Kidney epithelial cell (primary cell): Measurements from ENCODE around the gene EIF3M. TPM values are rescaled to one million over a fixed set of nuclear protein-coding genes. Genes with fewer than 3 reads are reported as not detected.

Experiments
- DNase-seq: peaks from one replicate; pipeline ENCODE4 v3.0.0-alpha.2; 2010; ENCODE audit warnings: low read depth
- H3K27me3 ChIP-seq: 2 replicates; pipeline ENCODE4 v1.6.0; 2011; ENCODE audit warnings: low read length; ENCODE audit not compliant: control insufficient read depth, insufficient read depth
- H3K36me3 ChIP-seq: 2 replicates; pipeline ENCODE4 v1.5.1; 2011; ENCODE audit warnings: low read length; ENCODE audit not compliant: control insufficient read depth, insufficient read depth
- H3K4me3 ChIP-seq: 2 replicates; pipeline ENCODE4 v1.5.1; 2011; ENCODE audit warnings: low read depth, mild to moderate bottlenecking, control low read depth, low read length
- CTCF ChIP-seq: IDR thresholded peaks from 2 replicates; pipeline ENCODE4 v1.5.1; 2011; ENCODE audit warnings: mild to moderate bottlenecking, moderate library complexity, low read length, control low read depth, inconsistent platforms; ENCODE audit not compliant: insufficient read depth, poor library complexity, severe bottlenecking
- total RNA-seq: library from RNA; depleted of rRNA; stranded (reverse); fragments of >200 nt; gene quantifications from 2 replicates; pipeline ENCODE4 v1.2.3, GENCODE V29; 2015

The EIF3M gene
- 613 and 759 TPM in 2 replicates for total RNA-seq

- Histone ChIP-seq H3K27me3 (no peaks in the 10 kb centered on the region), H3K36me3 (no peaks in the 10 kb centered on the region), H3K4me3 (peak within 1 kb of the TSS; percentile 97)
- TF ChIP-seq CTCF: no peak
- DNase-seq: peak; percentile 83
Observed at GRCh38 chr11:32583459-32584271, at the start of gene EIF3M. TSS of gene EIF3M (plus strand) at chr11:32583831. CDS start at chr11:32583888, 57 bp downstream.

DNA sequence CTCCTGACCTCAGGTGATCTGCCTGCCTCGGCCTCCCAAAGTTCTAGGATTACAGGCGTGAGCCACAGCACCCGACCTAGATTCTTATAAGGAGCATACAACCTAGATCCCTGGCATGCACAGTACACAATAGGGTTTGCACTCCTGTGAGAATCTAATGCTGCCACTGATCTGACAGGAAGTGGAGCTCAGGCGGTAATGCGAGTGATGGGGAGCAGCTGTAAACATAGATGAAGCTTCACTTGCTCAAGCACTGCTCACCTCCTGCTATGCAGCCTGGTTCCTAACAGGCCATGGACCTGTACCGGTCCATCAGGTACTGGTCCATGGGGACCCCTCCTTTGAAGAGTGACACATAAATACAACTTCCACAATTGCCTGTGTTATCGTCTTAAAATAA is 44.8 kb upstream of the EIF3M start:
- DNase-seq: no peak
- H3K36me3 ChIP-seq: no peaks in the 10 kb centered on the region
- H3K4me3 ChIP-seq: no peak overlapping the region
- TF ChIP-seq CTCF: no peak
- H3K27me3 ChIP-seq: no peaks in the 10 kb centered on the region

DNA sequence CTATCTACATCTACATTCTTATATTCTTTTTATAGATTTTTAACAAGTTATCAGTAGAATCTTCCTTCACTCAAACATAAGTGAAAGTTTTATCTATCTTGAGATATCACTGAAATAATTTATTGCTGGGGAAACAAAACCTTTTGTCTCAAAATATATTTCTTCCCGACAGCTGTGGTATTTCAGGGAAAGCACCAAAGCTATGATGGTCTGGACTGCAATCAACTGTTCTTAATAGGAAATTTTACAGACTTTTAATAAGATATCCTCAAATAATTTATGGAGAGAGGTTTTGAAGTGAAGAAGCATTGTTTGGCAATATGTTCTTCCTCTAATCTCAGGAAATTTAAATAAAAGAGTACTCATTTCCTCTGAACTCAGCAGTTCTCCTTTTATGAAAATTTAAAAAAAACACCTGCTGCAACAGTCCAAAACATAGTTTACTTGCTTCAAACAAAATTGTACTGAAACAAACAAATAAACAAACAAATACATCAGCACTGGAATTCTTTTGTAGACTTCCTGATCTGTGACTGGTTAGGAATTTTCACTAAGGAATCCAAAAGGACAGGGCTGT is 33.9 kb upstream of the EIF3M start:
- Histone ChIP-seq H3K27me3 (peaks cover 3% of the 10 kb centered on the region), H3K36me3 (no peaks in the 10 kb centered on the region), H3K4me3 (no peak overlapping the region)
- no peak for DNase-seq
- TF ChIP-seq CTCF: no peak

DNA sequence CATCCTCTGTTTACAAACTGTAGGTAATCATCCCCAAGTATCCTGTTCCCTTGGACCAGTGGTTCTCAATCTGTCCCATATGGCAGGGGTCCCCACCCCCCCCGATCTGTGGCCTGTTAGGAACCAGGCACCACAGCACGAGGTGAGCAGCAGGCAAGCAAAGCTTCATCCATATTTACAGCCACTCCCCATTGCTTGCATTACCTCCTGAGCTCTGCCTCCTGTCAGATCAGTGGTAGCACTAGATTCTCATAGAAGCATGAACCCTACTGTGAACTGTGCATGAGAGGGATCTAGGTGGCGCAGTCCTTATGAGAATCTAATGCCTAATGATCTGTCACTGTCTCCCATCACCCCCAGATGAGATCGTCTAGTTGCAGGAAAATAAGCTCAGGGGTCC is 33.4 kb upstream of the EIF3M start:
- DNase-seq: no peak
- no peaks in the 10 kb centered on the region for H3K36me3 ChIP-seq
- no peak overlapping the region for H3K4me3 ChIP-seq
- no peak for TF ChIP-seq CTCF
- H3K27me3 ChIP-seq: peaks cover 3% of the 10 kb centered on the region

DNA sequence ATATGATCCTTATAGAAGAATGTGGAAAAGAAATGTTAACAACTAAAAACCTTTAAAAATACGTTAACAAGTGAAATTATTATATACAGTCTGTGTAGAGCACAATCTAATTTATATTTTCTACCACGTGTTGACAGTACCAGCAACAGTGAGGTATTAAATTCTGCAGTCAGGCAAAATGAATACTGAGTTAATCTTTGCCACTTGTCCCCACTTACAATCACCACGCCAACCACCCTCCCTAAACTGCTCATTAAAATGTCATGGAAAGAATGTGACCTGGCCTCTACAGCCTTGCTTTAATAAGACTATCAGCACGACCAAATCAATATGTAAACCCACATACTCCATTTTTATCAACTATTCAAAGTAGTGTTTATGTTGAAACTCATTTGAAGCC is 28.5 kb upstream of the EIF3M start:
- Histone ChIP-seq H3K36me3 (no peaks in the 10 kb centered on the region), H3K4me3 (no peak overlapping the region), H3K27me3 (peaks cover 2% of the 10 kb centered on the region)
- no peak for DNase-seq
- TF ChIP-seq CTCF: no peak
